Activated B cell treated with CpG ODN at 0.5 μM for 24 hours (primary cell): Measurements from ENCODE around the gene HLA-DQA2. TPM values are rescaled to one million over a fixed set of nuclear protein-coding genes. Genes with fewer than 3 reads are reported as not detected.

ENCODE experiments used
- ATAC-seq: fragments of 200-7000 bp; cut with Tn5 transposase; one replicate; pipeline ENCODE4 v1.10.0; 2021; ENCODE audit warnings: low read depth, mild to moderate bottlenecking, moderate library complexity
- CTCF ChIA-PET: fragments of 350-600 bp; sonication (Branson Sonifier 250); formaldehyde crosslinking; loops from one replicate; lab custom pipeline; 2021; ENCODE audit warnings: antibody characterized with exemption; lab: Charles Lee
- POLR2A ChIA-PET: fragments of 350-600 bp; sonication (Branson Sonifier 250); formaldehyde crosslinking; loops from one replicate; lab custom pipeline; 2021; ENCODE audit warnings: antibody characterized with exemption; lab: Charles Lee
- DNase-seq: peaks from one replicate; pipeline ENCODE4 v3.0.0; 2022
- H3K27ac Mint-ChIP-seq: one replicate; pipeline ENCODE4 v1.8.0; 2020; ENCODE audit warnings: mixed read lengths
- H3K27me3 Mint-ChIP-seq: one replicate; pipeline ENCODE4 v1.8.0; 2021; ENCODE audit warnings: mixed read lengths
- H3K36me3 Mint-ChIP-seq: one replicate; pipeline ENCODE4 v1.8.0; 2021; ENCODE audit warnings: low read depth, mixed read lengths
- H3K4me1 Mint-ChIP-seq: one replicate; pipeline ENCODE4 v1.8.0; 2021; ENCODE audit warnings: mixed read lengths
- H3K4me3 Mint-ChIP-seq: one replicate; pipeline ENCODE4 v1.8.0; 2020; ENCODE audit warnings: mild to moderate bottlenecking, mixed read lengths
- H3K9me3 Mint-ChIP-seq: one replicate; pipeline ENCODE4 v1.8.0; 2020; ENCODE audit warnings: mixed read lengths
- intact Hi-C: fragments of 100-400 bp; cut with micrococcal nuclease; formaldehyde crosslinking; loops from one replicate; pipeline ENCODE4 v1.15.1; 2024
- total RNA-seq: library from RNA; stranded (reverse); gene quantifications from 2 replicates; pipeline ENCODE4 v1.2.3, GENCODE V29; 2022
- TF ChIP-seq, protein P1 (sequence below): fragments of 200-600 bp; IDR thresholded peaks from one replicate; pipeline ENCODE4 v1.8.0; 2022; ENCODE audit warnings: antibody characterized with exemption, mild to moderate bottlenecking

The HLA-DQA2 gene
- total RNA-seq, 1 donor from 2014 or later = 231 TPM

DNA sequence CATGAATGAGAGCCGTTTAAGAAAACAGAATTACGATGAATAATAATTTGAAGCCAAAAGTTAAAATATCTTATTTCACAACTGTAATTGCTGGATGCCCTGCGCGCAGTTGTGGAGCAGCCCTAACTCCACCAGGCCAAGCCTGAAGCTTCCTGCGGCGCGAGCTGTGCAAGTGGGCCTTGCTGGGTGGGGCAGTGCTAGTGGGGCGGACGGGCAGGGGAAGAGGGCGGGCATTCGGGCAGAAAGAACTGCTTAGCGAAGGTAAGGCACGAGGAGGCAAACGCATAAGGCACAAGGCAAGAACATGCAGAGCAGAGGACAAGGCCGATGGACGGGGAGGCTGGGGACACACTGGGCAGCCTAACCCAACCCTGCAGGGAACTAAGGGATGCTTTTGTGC is 19.9 kb downstream of the HLA-DQA2 start:
- CTCF ChIA-PET = interaction anchor here (0.7 to 1.0 kb wide), 4 partner anchors 24 to 101 kb away, joined by 3 to 4 read pairs (median 3); no protein-coding TSS in a partner anchor

DNA sequence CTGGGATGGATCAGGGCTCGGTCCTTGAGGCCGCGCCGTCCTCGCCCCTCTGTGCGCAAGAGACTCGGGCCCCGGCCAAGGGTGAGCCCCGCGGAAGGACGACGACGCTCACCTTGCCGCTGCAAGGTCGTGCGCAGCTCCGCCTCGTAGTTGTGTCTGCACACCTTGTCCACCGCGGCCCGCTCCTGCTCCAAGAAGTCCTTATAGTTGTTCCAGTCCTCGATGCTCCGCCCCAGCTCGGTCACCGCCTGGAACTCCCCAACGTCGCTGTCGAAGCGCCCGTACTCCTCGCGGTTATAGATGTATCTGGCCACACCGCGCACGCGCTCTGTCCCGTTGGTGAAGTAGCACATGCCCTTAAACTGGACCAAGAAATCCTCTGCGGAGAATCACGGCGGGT is 20.4 kb downstream of the HLA-DQA2 start:
- no peak overlapping the region for H3K27ac Mint-ChIP-seq
- intact Hi-C loops = no loop called here
- ChIA-PET CTCF (interaction anchor here (1.0 to 1.3 kb wide), 2 partner anchors 96 to 107 kb away, joined by 3 to 4 read pairs; no protein-coding TSS in a partner anchor), POLR2A (interaction anchor here (0.5 to 4.1 kb wide), 12 partner anchors 69 to 322 kb away, joined by 3 to 205 read pairs (median 6); partner anchors contain the start of genes HLA-DQB1 and HLA-DRA)
- TF ChIP-seq, protein P1, sequence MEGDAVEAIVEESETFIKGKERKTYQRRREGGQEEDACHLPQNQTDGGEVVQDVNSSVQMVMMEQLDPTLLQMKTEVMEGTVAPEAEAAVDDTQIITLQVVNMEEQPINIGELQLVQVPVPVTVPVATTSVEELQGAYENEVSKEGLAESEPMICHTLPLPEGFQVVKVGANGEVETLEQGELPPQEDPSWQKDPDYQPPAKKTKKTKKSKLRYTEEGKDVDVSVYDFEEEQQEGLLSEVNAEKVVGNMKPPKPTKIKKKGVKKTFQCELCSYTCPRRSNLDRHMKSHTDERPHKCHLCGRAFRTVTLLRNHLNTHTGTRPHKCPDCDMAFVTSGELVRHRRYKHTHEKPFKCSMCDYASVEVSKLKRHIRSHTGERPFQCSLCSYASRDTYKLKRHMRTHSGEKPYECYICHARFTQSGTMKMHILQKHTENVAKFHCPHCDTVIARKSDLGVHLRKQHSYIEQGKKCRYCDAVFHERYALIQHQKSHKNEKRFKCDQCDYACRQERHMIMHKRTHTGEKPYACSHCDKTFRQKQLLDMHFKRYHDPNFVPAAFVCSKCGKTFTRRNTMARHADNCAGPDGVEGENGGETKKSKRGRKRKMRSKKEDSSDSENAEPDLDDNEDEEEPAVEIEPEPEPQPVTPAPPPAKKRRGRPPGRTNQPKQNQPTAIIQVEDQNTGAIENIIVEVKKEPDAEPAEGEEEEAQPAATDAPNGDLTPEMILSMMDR = no peak
- H3K4me3 Mint-ChIP-seq = no peak overlapping the region
- H3K27me3 Mint-ChIP-seq = peaks cover 8% of the 10 kb centered on the region
- peaks cover 6% of the 10 kb centered on the region for H3K4me1 Mint-ChIP-seq
- no peak for ATAC-seq
- no peaks in the 10 kb centered on the region for H3K9me3 Mint-ChIP-seq
- DNase-seq = no peak
- H3K36me3 Mint-ChIP-seq = peaks cover 3% of the 10 kb centered on the region

More for the DNA sequence above, 19.9 kb downstream of the HLA-DQA2 start:
- H3K9me3 Mint-ChIP-seq = no peaks in the 10 kb centered on the region
- ATAC-seq = peak; percentile 42
- peaks cover 6% of the 10 kb centered on the region for H3K27me3 Mint-ChIP-seq
- TF ChIP-seq, protein P1 = no peak
- H3K4me3 Mint-ChIP-seq = peak overlapping the region; percentile 83
- DNase-seq = no peak
- H3K36me3 Mint-ChIP-seq = peaks cover 3% of the 10 kb centered on the region
- H3K4me1 Mint-ChIP-seq = peaks cover 6% of the 10 kb centered on the region
- H3K27ac Mint-ChIP-seq = peak overlapping the region; percentile 86
- intact Hi-C loops = no loop called here
- POLR2A ChIA-PET = interaction anchor here (0.7 to 4.1 kb wide), 14 partner anchors 24 to 176 kb away, joined by 3 to 205 read pairs (median 5); partner anchors contain the start of gene HLA-DQB1

DNA sequence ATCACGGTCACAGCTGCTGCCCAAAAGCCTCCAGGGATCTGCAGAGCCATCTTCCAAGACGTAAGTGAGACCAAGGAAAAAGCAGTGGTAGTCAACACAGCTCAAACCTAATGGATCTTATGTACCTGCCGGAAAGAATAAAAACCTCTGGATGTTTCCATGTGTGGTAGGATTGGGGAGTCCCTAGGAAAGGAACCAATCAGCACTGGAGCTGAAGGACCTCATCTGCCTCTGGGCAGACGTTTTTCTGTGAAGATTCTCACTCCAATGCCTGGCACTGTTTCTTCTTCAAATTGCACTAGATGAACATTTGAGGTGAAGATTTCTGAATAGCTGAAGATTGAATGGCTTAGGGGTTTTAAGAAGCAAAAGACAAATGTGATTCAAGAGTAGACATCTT is 22.2 kb downstream of the HLA-DQA2 start, which contains the start of gene HLA-DQB2:
HLA-DQB2 (minus strand) TSS at position 112 of the 400 bp plus-strand sequence; CDS start at position 50, 62 bp downstream.
- peaks cover 3% of the 10 kb centered on the region for H3K4me1 Mint-ChIP-seq
- H3K27ac Mint-ChIP-seq = peak within 1 kb of the TSS; percentile 27
- peaks cover 3% of the 10 kb centered on the region for H3K36me3 Mint-ChIP-seq
- H3K27me3 Mint-ChIP-seq = peaks cover 16% of the 10 kb centered on the region
- TF ChIP-seq, protein P1 = no peak
- ChIA-PET CTCF (no interaction called here), POLR2A (interaction anchor here (0.5 to 0.6 kb wide), 3 partner anchors 13 to 98 kb away, joined by 3 to 4 read pairs (median 3); no protein-coding TSS in a partner anchor)
- peak; percentile 50 for ATAC-seq
- no peaks in the 10 kb centered on the region for H3K9me3 Mint-ChIP-seq
- intact Hi-C loops = no loop called here
- H3K4me3 Mint-ChIP-seq = peak within 1 kb of the TSS; percentile 48
- no peak for DNase-seq

DNA sequence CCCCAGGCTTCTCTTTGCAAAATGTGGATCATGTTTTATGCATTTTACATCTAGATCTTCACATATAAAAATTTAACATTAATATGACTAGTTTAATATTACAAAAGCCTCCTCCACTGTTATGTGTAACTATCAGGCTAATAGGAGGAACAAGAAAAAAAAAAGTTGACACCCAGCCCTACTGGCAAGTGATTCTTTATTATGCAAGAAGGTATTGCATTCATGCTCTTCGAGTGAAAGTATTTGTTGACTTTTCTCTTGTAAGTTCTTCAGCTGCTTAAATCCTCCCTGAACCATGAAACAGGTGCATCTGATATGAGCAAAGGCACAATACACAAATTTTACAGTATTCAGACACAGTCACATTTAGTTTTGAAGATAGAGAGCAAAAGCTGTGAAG is 22.9 kb downstream of the HLA-DQA2 start:
- Mint-ChIP-seq H3K4me1 (peaks cover 3% of the 10 kb centered on the region), H3K27ac (no peak overlapping the region), H3K9me3 (no peaks in the 10 kb centered on the region), H3K36me3 (peaks cover 3% of the 10 kb centered on the region), H3K27me3 (peaks cover 16% of the 10 kb centered on the region), H3K4me3 (no peak overlapping the region)
- CTCF ChIA-PET = no interaction called here
- POLR2A ChIA-PET = interaction anchor here (0.5 to 0.6 kb wide), 3 partner anchors 74 to 99 kb away, joined by 3 to 20 read pairs (median 3); partner anchors contain the start of gene HLA-DQB1
- DNase-seq = no peak
- intact Hi-C loops = no loop called here
- ATAC-seq = no peak
- TF ChIP-seq, protein P1 = no peak

DNA sequence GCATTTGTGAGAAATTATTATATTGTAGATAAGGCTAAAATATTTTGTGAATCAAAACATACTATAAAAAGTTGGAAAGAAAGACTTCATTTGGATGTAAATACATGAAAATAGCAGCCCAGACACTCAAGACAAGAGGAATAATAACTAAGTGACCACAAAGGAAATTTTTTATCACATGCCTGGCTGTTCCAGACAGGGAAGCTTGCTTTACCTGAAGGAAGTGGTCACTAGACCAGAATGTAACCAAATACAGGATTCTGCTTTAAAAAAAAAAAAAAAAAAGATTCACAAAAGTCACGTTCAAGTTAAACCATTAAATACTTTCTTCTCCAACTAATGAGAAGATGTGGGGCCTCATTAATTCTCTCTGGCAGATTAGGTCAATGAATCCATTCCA is 31.5 kb downstream of the HLA-DQA2 start:
- peaks cover 7% of the 10 kb centered on the region for H3K4me1 Mint-ChIP-seq
- DNase-seq (no peak), ATAC-seq (no peak)
- ChIA-PET POLR2A (no interaction called here), CTCF (no interaction called here)
- H3K27me3 Mint-ChIP-seq = peaks cover 6% of the 10 kb centered on the region
- no peaks in the 10 kb centered on the region for H3K36me3 Mint-ChIP-seq
- no peaks in the 10 kb centered on the region for H3K9me3 Mint-ChIP-seq
- intact Hi-C loops = loop anchor here (5.0 kb wide), 1 partner anchor 50 kb away; no protein-coding TSS in a partner anchor
- no peak overlapping the region for H3K27ac Mint-ChIP-seq
- no peak overlapping the region for H3K4me3 Mint-ChIP-seq
- TF ChIP-seq, protein P1 = no peak
